Measurements from ENCODE around the gene MYO16.
A peak's percentile ranks its signal among the peaks of the same experiment; 100 is the strongest.

MYO16 gene

GRCh38 chr13:109198585-109198984, 569.2 kb downstream of the MYO16 start:
- H3K27me3 ChIP-seq (ENCODE audit: insufficient read depth, poor library complexity, severe bottlenecking): no peaks in the 10 kb centered on the region
- ATAC-seq (ENCODE audit: low read depth) (peak; percentile 81), DNase-seq (ENCODE audit: low spot score) (no peak)
- peak overlapping the region; percentile 13 for H3K27ac ChIP-seq (ENCODE audit: poor library complexity, severe bottlenecking)
- no peaks in the 10 kb centered on the region for H3K9me3 ChIP-seq (ENCODE audit: severe bottlenecking)
- peaks cover 5% of the 10 kb centered on the region for H3K4me1 ChIP-seq (ENCODE audit: insufficient read depth, poor library complexity, severe bottlenecking)
- no peak overlapping the region for H3K4me3 ChIP-seq (ENCODE audit: severe bottlenecking)
- no peak for TF ChIP-seq CTCF (IDR thresholded peaks at IDR 0.05; ENCODE audit: poor library complexity, severe bottlenecking)
- H3K36me3 ChIP-seq (ENCODE audit: low read depth): no peaks in the 10 kb centered on the region

GRCh38 chr13:109199280-109199679, 569.9 kb downstream of the MYO16 start:
- no peak for ATAC-seq (ENCODE audit: low read depth)
- no peak for DNase-seq (ENCODE audit: low spot score)
- H3K9me3 ChIP-seq (ENCODE audit: severe bottlenecking): no peaks in the 10 kb centered on the region
- no peak overlapping the region for H3K4me3 ChIP-seq (ENCODE audit: severe bottlenecking)
- H3K36me3 ChIP-seq (ENCODE audit: low read depth): no peaks in the 10 kb centered on the region
- no peak for TF ChIP-seq CTCF (IDR thresholded peaks at IDR 0.05; ENCODE audit: poor library complexity, severe bottlenecking)
- peaks cover 5% of the 10 kb centered on the region for H3K4me1 ChIP-seq (ENCODE audit: insufficient read depth, poor library complexity, severe bottlenecking)
- no peaks in the 10 kb centered on the region for H3K27me3 ChIP-seq (ENCODE audit: insufficient read depth, poor library complexity, severe bottlenecking)
- no peak overlapping the region for H3K27ac ChIP-seq (ENCODE audit: poor library complexity, severe bottlenecking)

- no peak overlapping the region for H3K4me3 ChIP-seq (ENCODE audit: severe bottlenecking)
- TF ChIP-seq CTCF (IDR thresholded peaks at IDR 0.05; ENCODE audit: poor library complexity, severe bottlenecking): no peak
- H3K4me1 ChIP-seq (ENCODE audit: insufficient read depth, poor library complexity, severe bottlenecking): peaks cover 5% of the 10 kb centered on the region
- no peaks in the 10 kb centered on the region for H3K36me3 ChIP-seq (ENCODE audit: low read depth)
- DNase-seq (ENCODE audit: low spot score) (no peak), ATAC-seq (ENCODE audit: low read depth) (no peak)
- H3K27ac ChIP-seq (ENCODE audit: poor library complexity, severe bottlenecking): no peak overlapping the region
- no peaks in the 10 kb centered on the region for H3K9me3 ChIP-seq (ENCODE audit: severe bottlenecking)
- no peaks in the 10 kb centered on the region for H3K27me3 ChIP-seq (ENCODE audit: insufficient read depth, poor library complexity, severe bottlenecking)
Measured at GRCh38 chr13:109200556-109200955, 571.1 kb downstream of the MYO16 start.

GRCh38 chr13:109203587-109203986, 574.2 kb downstream of the MYO16 start:
- Histone ChIP-seq H3K9me3 (ENCODE audit: severe bottlenecking) (no peaks in the 10 kb centered on the region), H3K4me1 (ENCODE audit: insufficient read depth, poor library complexity, severe bottlenecking) (no peaks in the 10 kb centered on the region), H3K27me3 (ENCODE audit: insufficient read depth, poor library complexity, severe bottlenecking) (no peaks in the 10 kb centered on the region), H3K4me3 (ENCODE audit: severe bottlenecking) (no peak overlapping the region), H3K27ac (ENCODE audit: poor library complexity, severe bottlenecking) (no peak overlapping the region), H3K36me3 (ENCODE audit: low read depth) (no peaks in the 10 kb centered on the region)
- no peak for TF ChIP-seq CTCF (IDR thresholded peaks at IDR 0.05; ENCODE audit: poor library complexity, severe bottlenecking)
- ATAC-seq (ENCODE audit: low read depth) (no peak), DNase-seq (ENCODE audit: low spot score) (no peak)

GRCh38 chr13:109204252-109204651, 574.8 kb downstream of the MYO16 start:
- Histone ChIP-seq H3K4me3 (ENCODE audit: severe bottlenecking) (no peak overlapping the region), H3K27ac (ENCODE audit: poor library complexity, severe bottlenecking) (no peak overlapping the region), H3K27me3 (ENCODE audit: insufficient read depth, poor library complexity, severe bottlenecking) (no peaks in the 10 kb centered on the region), H3K4me1 (ENCODE audit: insufficient read depth, poor library complexity, severe bottlenecking) (no peaks in the 10 kb centered on the region), H3K9me3 (ENCODE audit: severe bottlenecking) (no peaks in the 10 kb centered on the region), H3K36me3 (ENCODE audit: low read depth) (no peaks in the 10 kb centered on the region)
- ATAC-seq (ENCODE audit: low read depth) (no peak), DNase-seq (ENCODE audit: low spot score) (no peak)
- TF ChIP-seq CTCF (IDR thresholded peaks at IDR 0.05; ENCODE audit: poor library complexity, severe bottlenecking): no peak
